T-helper 2 cell treated with Interferon-gamma antibody and Interleukin-4, amounts not matched to agents 100 ng/mL and 5 ng/mL, for 36 hours (primary cell): ENCODE measurements around the gene ANTXR2. TPM values are rescaled to one million over a fixed set of nuclear protein-coding genes. Genes with fewer than 3 reads are reported as not detected.

Source experiments
- intact Hi-C: fragments of 100-400 bp; cut with micrococcal nuclease; formaldehyde crosslinking; loops from one replicate; pipeline ENCODE4 v1.15.1; 2023
- total RNA-seq: library from RNA; stranded (reverse); gene quantifications from 2 replicates; pipeline ENCODE4 v1.2.3, GENCODE V29; 2022

Gene ANTXR2
- total RNA-seq, 1 donor from 2014 or later = 26.5 TPM

GRCh38 chr4:79877511-79877910 is 195.5 kb downstream of the ANTXR2 start:
- intact Hi-C loops = no loop called here

- intact Hi-C loops = no loop called here
Measured at GRCh38 chr4:79875344-79875899, 197.6 kb downstream of the ANTXR2 start.

GRCh38 chr4:79874197-79874596 is 198.8 kb downstream of the ANTXR2 start:
- intact Hi-C loops = no loop called here

GRCh38 chr4:79872738-79873137 is 200.3 kb downstream of the ANTXR2 start:
- intact Hi-C loops = no loop called here

- intact Hi-C loops = no loop called here
Measured at GRCh38 chr4:79871961-79872360, 201.1 kb downstream of the ANTXR2 start.

- intact Hi-C loops = no loop called here
Measured at GRCh38 chr4:79869597-79870237, 203.3 kb downstream of the ANTXR2 start.

GRCh38 chr4:79865201-79865597 is 207.8 kb downstream of the ANTXR2 start:
- intact Hi-C loops = no loop called here

- intact Hi-C loops = no loop called here
Measured at GRCh38 chr4:79864500-79865200, 208.4 kb downstream of the ANTXR2 start.

GRCh38 chr4:79863333-79863732 is 209.7 kb downstream of the ANTXR2 start:
- intact Hi-C loops = no loop called here

GRCh38 chr4:79862821-79863220 is 210.2 kb downstream of the ANTXR2 start:
- intact Hi-C loops = no loop called here

- intact Hi-C loops = no loop called here
Measured at GRCh38 chr4:79857811-79858210, 215.2 kb downstream of the ANTXR2 start.

GRCh38 chr4:79856196-79856595 is 216.8 kb downstream of the ANTXR2 start:
- intact Hi-C loops = no loop called here

- intact Hi-C loops = no loop called here
Measured at GRCh38 chr4:79854856-79855502, 218.1 kb downstream of the ANTXR2 start.

- intact Hi-C loops = no loop called here
Measured at GRCh38 chr4:79852305-79852730, 220.7 kb downstream of the ANTXR2 start.

GRCh38 chr4:79851625-79852304 is 221.3 kb downstream of the ANTXR2 start:
- intact Hi-C loops = no loop called here

Other genes with a start within 250 kb of the ANTXR2 start
- 6.1 and 8.0 TPM in 2 replicates for gene PRDM8, start 124.3 kb upstream of the ANTXR2 start, total RNA-seq
- gene FGF5, start 193.4 kb upstream of the ANTXR2 start, total RNA-seq = not detected in 2 replicates